ENCODE measurements around the gene ZFHX3.

The ZFHX3 gene

GRCh38 chr16:72928090-72928981 lies 119.6 kb downstream of the ZFHX3 start:
- DNase-seq (ENCODE audit: low read depth in 3 of 3): no peak

- no peak for DNase-seq (ENCODE audit: low read depth in 3 of 3)
These were observed 120.5 kb downstream of the ZFHX3 start for GRCh38 chr16:72927199-72928089.

DNA sequence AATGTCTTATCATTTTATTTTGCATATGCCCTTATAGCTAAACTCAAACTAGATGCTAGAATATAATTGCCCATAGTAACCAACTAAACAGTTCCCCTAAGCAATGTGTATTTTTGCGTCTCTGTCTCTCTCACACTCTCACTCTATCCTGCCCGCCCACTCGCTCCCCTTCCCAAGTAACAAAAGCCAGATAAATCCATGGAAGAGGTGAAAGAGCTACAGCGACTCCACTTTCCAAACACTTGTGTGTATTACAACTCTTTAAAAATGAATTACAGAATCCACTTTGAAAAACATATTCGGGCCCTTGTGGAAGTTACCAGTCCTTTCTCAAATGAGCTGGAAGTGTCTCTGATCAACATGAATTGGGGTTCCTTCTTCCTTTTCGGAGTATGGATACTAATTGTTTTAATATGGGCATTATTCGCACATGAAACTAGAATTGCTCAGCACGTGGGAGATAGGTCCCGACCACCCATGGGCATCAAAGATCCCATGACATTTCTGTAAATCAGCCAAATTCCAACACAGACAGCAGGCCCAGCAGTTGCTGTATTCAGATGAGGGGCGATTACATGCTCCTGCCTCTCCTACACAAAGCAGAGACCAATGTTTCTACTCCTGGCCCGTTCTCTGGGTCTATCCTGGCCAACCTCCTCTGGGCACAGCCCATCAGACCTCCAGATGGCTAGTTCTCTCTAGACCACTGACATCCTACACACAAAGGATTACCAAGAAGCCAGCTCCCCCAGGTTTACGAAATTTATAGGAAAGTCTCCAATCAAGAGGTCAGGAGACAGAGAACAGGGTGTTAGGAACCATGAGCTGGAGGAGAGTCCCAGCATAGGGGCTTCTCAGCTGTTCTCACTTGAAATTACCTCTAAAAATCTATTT lies 121.5 kb downstream of the ZFHX3 start:
- DNase-seq (ENCODE audit: low read depth in 3 of 3): no peak

- DNase-seq (ENCODE audit: low read depth in 3 of 3): no peak
These were observed 122.3 kb downstream of the ZFHX3 start for GRCh38 chr16:72925631-72925979.

DNA sequence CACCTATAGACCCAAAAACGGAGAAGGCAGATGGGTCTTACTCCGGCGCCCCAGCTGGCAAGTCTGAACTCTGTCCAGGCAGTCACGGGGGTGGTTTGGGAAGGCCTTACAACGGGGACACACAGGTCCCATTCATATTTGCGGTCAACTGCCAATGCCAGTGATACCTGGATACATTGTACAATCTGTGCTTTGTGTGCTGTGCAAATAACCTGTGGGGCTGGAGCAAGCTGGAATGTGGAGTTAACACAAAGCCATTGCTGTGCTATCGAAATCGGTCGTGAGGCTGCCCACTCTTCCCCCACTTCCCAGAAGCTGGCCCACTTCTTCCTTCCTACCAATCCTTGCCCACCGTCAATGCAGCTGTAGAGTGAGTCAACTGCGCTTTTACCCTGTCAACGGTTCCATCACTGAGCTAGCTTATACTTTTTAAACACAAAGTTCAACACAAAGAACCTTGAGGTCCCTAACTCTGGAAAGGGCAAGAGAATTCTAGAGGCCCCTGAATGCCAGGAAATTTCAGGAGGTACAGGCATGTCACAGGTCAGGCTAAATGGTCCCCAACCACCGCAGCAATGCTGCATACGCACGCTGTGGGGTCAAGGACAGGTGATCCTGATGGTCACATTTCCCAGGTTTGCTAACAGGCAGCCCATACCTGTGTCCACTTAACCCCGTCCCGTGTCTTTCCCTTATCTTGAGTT lies 122.8 kb downstream of the ZFHX3 start:
- no peak for DNase-seq (ENCODE audit: low read depth in 3 of 3)

DNA sequence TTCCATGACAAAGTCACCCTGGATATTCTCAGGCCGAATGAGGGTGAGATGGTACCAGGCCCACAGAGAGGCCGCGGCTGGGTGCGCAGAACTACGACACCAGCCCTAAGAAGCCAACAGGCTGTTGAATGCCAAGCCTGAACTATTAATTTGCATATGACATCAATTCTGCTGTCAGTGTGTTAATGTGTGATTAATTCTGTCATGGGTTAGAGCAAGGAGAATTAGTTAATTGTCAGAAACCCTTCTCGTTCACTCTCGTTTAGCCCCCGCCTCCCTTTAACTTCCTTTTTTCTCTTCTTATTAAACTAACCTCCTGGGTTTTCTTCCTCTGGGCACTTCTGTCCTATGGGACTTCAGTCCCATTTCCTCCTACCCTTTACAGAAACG lies 123.4 kb downstream of the ZFHX3 start:
- no peak for DNase-seq (ENCODE audit: low read depth in 3 of 3)

DNA sequence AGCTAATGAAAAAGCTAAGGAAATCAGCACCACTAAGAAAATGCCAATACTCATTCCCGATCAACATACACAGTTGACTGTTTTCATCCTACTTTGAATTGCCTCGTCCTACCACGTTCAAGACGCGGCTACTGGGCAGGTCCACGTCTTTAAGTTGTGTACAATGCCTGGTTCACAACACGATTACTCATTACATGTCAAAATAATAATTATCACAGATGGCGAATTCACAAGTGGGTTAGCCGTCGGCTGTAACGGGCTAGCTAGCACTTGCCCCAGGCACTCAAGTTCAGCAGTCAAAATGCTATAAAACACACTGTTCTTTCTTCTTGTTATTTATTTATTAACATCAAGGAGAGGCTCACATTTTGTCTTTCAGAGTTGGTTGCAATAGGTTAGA lies 124.2 kb downstream of the ZFHX3 start:
- DNase-seq (ENCODE audit: low read depth in 3 of 3): no peak

DNA sequence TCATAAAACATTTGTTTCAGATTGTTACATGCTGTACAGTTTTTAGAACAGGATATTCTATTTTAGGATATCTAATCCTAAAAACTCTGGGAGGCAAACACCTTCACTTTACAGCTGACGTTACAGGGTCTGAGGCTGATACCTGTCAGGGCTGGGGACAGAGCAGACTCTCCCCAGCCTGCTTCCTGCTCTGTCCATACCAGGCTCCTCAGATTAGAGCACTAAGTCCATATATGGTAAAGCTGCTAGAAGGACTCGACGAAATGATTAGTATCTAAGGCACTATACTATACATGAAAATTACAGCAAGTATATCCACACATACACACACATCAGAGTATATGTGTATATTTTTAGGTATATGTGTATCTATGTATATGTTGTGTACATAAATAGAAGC lies 125.2 kb downstream of the ZFHX3 start:
- DNase-seq (ENCODE audit: low read depth in 3 of 3): no peak

- no peak for DNase-seq (ENCODE audit: low read depth in 3 of 3)
These were observed 126.3 kb downstream of the ZFHX3 start for GRCh38 chr16:72921620-72922019.

GRCh38 chr16:72921106-72921505 lies 126.8 kb downstream of the ZFHX3 start:
- no peak for DNase-seq (ENCODE audit: low read depth in 3 of 3)

DNA sequence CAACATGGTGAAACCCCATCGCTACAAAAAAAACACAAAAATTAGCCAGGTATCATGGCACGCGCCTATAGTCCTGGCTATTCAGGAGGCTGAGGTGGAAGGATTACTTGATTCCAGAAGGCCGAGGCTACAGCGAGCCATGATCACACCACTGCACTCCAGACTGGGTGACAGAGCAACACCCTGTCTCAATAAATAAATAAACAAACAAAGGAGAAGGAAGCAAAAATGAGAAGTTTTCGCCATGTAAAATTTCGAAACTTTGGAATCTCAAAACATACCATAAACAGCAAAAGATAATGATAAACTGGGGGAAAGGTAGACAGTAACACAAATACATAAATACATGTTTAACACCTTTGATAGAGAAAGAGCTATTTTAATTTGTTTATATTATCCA lies 130.9 kb downstream of the ZFHX3 start:
- DNase-seq (ENCODE audit: low read depth in 3 of 3): no peak

GRCh38 chr16:72915331-72915730 lies 132.6 kb downstream of the ZFHX3 start:
- DNase-seq (ENCODE audit: low read depth in 3 of 3): no peak

- no peak for DNase-seq (ENCODE audit: low read depth in 3 of 3)
These were observed 134.4 kb downstream of the ZFHX3 start for GRCh38 chr16:72913551-72913950.

DNA sequence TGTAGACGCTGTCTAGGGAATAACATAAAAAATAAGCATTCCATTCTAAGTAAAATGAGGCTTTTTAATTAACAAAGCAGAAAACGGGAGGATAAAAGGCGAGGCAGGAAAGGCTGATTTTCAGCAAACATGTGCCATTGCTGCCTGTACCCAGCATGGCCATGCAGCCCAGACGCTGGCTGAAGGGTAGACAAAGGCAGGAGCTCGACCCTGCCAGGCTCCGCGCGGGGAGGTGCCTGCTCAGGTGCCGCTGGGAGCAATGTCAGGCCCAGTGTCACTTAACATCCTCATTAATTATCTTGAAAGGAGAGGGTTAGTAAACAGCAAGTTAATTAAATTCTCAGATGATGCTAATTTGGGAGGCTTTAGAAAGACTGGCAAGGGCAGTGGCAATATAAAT lies 136.0 kb downstream of the ZFHX3 start:
- DNase-seq (ENCODE audit: low read depth in 3 of 3): no peak

- no peak for DNase-seq (ENCODE audit: low read depth in 3 of 3)
These were observed 137.1 kb downstream of the ZFHX3 start for GRCh38 chr16:72910875-72911274.

GRCh38 chr16:72910381-72910780 lies 137.5 kb downstream of the ZFHX3 start:
- no peak for DNase-seq (ENCODE audit: low read depth in 3 of 3)

DNA sequence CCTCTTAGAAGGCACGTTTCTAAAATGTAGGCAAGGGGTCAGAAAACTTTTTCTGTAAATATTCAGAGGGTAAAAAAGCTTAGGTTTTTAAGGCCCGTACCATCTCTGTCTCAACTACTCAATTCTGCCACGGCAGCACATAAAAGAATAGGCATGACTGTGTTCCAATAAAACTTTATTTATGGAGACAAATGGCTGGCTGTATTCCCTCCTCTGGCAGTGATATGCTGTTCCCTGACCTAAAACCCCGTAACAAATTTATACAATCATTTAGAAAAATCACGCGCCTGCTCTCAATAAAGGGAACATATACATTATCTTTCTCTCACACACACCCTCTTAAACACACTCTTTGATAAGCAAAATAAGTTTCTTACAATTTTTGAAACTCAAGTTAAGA lies 138.7 kb downstream of the ZFHX3 start:
- DNase-seq (ENCODE audit: low read depth in 3 of 3): no peak

DNA sequence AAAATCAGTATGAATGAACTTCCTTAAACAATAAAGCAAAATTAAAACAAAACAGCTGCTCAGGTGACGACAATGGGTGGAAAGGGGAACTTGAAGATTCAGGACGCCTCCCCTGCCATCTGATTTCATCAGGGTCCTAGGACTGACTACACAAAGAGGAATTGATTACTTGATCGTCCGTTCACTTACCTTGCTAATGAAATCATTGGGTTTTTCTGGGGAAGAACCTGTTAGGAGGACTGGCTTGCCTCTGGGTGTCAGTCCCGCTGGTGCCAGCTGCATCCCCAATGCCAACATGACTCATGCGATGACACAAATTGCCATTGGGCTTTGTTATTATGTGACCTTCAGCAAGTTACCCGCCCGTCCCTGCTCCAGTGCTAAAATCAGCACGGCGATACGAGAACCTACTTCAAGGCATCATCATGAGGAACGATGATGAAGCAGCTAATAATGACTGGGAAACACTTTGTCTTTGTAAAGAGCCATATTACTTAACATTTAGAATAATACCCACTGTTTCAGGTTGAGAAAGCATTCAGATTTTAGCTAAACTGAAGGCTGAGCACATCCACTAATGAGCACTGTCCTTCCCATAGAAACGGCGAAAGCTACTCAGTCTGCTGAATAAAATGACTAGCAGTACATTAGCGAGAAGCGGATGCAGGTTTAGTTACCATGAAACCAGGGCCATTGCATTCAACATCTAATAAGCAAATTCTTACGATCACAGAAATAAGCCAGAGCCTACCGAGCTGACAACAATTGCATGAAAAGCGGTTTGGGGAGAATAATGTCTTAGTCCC lies 139.4 kb downstream of the ZFHX3 start:
- no peak for DNase-seq (ENCODE audit: low read depth in 3 of 3)

DNA sequence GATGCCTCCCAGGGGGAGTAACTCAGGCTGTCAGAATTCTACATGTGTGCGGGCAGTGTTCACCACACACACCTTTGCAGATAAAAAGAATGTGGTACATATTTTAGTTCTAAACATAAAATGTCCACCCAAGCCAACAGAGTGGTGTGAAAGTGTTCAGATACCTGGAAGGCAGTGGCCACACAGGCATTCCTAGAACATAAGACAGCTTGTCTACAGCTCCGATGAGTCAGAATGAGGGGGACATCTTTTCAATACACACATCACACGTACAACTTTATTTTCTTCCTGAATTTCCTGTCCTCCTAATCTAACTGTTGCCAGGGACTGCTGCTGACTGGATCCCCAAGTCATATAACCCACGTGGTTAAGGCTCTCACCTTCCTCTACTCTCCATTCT lies 142.3 kb downstream of the ZFHX3 start:
- no peak for DNase-seq (ENCODE audit: low read depth in 3 of 3)

DNA sequence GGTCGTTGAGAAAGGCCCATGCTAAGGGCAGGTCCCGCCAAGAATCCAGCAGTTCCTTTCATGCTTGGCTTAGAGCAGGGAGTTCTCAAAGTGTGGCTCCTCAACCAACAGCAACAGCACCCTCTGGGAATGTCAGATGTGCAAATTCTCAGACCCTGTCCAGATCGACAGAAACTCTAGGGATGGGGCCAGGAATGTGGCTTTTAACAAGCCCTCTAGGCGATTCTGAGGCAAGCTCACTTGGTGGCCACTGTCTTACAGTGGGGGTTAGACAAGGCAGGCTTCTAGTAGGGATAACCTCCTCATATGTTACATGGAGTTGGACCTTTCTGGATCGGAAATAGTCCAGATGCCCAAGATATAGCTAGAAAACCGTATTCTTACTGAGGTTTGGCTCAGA lies 144.8 kb downstream of the ZFHX3 start:
- DNase-seq (ENCODE audit: low read depth in 3 of 3): no peak
